Stimulated activated CD4-positive, alpha-beta T cell treated with anti-CD3 and anti-CD28 coated beads, Interleukin-15, amount 100 ng/mL, for 24 hours (primary cell): Measurements from ENCODE around the gene HOXA4.
A peak's percentile ranks its signal among the peaks of the same experiment; 100 is the strongest.

Experiments used
- DNase-seq: peaks from one replicate; pipeline ENCODE4 v3.0.0-alpha.2; 2020

HOXA4 gene

GRCh38 chr7:27102581-27103442 lies 27.7 kb downstream of the HOXA4 start, which contains the start of gene HOXA2:
Gene HOXA2, minus strand, starts transcription at chr7:27102683. Its CDS starts 183 bp downstream, at chr7:27102500.
- no peak for DNase-seq

DNA sequence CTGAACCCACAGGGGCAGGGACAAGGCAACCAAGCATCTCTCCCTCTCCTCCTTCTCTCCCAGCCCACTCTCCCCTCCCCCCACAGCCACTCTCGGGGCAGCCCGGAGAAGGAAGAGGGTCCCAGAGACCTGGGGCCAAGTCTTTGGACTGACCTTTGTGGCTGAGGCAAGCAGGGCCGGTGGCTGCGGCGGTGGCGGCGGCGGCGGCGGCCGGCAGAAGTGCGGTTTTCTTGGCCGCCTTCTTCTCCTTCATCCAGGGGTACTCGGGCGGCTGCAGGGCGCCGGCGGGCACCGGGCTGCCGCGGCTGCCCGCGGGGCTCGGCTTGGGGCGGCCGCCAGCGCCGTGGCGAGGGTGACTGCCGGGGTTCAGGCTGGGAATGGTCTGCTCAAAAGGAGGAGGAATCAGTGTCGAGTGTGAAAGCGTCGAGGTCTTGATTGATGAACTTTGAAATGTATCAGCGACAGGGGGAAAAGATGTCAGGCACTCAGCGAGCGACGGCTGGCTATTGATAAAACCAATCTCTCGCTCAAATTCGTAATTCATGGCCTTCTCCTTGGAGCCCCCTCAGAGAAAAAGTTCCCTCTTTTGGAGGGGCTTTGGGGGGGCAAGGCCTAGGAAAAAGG lies 28.5 kb downstream of the HOXA4 start:
- DNase-seq = no peak

DNA sequence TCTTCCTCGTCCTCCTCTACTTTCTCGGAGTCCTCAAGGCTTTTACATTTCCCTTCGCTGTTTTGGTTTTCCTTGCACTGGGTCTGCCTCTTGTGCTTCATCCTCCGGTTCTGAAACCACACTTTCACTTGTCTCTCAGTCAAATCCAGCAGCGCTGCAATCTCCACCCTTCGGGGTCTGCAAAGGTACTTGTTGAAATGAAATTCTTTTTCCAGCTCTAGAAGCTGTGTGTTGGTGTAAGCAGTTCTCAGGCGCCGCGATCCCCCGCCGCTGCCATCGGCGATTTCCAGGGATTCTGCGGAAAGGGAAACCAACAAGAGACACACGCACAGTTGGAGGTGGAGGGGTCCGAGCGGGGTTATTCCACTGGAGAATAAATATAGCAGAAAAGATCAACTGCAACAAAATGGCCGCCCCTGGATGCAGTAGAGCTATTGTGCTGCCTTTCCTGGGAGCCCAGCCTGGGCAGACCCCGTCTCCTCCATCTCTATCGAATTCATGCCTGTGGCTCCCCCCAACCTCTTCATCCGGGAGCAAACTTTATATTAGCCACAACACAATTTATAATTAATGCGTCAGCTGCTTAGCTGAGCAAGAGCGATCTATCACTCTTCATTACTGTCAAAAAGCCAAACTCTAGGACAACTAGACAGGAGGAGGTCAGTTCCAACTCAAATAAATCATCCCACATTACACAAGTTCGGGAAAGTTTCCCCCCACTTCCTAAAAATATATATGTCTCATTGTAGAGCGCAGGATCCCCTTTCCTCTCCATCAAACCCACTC lies 29.2 kb downstream of the HOXA4 start:
- no peak for DNase-seq

- no peak for DNase-seq
Observed at GRCh38 chr7:27100694-27101170, 29.8 kb downstream of the HOXA4 start.

DNA sequence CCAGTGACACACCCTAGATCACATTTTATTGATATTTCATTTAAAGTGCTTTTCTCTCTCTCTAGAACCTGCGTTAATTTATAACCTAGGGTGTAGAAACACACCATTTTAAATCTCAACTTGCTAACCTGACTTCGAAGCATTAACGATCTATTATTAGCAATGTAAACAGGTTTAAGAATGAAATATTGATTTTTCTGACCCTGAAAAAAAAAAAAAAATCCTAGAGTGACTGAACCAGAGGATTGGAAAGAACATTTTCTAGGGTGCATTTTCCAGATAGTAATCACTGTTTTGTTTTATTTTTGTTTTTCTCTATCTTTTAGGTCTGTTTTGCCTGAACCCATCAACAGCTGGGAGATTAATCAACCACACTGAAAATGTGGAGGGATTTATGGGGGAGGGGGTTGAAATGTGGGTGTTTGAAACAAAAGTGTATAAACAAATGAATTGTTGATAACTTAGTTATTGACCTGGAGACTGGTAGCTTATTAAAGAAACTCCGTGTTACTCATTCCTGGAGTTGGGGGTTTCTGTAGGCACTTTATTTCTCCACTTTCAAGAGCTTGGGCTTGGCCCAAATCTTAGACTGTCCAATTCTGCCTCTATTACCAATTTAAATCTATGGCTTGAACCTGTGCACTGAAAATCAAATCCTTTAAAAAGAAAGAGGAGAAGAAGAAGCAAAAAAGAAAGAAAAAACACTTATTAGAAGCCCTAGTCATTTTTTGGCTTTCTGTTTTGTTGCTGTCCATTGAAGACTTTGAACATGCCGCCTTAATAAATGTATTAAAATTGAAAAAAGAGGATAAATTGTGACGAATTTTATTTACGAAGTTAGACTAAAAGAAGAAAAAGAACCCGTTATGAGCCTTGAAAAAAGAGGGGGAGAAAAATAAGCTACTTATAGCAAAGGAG lies 30.8 kb downstream of the HOXA4 start:
- no peak for DNase-seq

DNA sequence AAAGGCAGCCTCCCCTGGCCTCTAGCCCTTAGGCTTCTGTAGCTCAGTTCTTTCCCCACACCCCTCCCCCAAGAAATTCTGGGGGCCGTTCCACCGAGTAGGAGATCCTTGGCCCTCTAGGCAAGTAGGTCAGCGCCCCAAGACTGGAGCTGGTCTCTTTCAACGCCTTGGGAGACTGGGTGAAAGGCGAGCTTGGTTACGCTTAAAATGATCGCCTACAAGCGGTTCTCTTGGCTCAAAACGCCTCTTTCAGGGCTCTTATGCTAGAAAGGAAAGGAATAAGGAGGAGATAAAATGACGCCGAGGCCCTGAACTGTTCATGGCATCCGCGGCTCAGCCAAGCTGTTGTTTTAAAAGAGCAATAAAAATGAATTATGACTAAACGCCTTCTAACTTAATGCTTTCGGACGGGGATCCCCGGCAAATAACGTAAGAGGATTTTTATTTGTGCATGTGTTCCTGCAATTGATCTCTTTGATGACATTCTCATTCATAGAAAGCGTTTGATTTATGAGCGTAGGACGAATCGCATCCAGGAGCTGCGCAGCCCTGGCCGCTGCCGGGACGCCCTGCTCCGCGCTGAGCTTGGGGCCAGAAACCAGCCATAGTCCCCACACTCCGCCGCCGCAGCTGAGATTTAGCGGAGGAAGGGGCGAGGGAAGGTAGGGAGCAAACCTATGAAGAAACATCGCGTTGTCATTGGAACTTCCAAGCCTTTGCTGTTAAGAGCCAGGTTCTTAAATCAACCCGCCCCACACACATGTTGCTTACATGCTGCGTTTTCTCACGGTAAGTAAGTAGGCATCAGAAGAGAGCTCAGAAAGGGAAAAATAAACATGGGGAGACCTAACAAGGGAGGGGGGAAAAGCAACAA lies 31.7 kb downstream of the HOXA4 start:
- DNase-seq = no peak

DNA sequence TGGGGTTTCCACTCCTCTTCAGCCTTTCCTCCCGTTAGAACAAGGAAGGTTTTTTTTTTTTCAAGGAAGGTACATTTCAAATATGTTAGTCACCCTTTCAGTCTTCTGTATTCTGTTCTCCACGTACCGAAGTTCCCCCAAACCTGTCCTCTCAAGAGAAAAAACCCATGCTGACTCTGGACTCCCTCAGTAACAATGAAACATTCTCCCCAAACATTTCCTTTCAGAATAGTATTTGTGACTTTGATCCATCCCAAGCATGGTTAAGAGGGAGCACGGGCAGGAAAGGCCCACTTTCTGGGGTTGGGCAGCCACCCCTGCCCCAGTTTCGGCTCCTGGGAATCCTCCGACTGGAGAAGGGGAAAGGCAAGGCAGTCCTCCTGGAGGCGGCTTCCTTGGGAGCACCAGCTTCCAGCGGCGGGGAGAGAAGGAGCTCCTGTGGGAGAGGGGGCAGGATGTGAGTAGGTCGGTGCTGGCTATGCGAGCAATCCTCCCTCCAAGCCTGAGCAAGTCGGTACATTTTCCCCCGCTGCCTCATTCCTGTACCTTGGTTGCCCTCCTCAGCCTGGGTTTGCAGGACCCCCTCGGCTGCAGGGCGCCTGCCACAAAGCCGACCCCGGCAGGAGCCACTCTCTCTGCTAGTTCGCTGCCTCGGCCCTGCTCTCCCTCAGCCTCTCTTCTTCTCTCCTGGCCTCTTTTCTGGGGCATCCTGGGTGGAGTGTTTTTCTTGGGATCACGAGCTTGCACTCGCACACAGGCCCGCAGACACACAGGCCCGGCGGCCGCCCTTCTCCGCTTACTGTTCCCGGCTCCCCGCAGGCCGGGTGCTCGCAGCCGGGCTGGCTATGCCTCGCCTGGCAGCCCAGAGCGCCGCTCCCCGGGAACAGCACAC lies 32.6 kb downstream of the HOXA4 start:
- no peak for DNase-seq

DNA sequence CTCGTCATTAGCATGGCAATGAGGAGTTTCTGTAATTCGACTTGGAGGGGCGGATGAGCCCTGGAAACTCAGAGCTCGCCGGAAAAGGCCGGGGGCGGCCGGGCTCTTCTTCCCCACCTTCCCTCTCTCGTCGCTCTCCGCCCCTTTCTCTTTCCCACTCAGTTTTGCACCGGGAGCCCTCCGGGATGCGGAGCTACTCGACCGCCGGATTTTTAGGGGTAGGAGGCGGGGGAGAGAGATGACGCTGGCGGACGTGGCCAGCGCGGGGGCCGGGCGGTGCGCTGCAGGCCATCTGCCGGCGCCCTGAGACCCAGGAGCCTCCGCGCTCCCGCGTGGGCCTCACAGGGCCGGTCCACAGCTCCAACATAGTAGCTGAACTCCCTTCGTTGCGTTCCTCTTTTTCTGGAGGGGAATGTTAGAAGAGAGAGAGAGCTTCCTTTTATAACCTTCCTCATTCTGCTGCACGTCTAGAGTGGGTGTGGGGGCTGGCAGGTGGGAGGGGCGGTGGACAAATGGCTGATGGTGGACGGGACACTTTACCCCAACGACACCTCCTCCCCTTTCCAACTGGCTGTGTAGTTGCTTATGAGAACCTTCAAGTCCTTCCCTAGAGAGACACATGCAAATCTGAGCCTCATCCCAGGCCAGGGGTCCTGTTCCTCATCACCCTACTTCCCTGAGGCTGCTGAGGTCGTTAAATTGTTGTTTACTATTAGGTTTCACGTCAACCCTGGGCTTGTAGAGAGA lies 33.6 kb downstream of the HOXA4 start:
- peak; percentile 4 for DNase-seq

DNA sequence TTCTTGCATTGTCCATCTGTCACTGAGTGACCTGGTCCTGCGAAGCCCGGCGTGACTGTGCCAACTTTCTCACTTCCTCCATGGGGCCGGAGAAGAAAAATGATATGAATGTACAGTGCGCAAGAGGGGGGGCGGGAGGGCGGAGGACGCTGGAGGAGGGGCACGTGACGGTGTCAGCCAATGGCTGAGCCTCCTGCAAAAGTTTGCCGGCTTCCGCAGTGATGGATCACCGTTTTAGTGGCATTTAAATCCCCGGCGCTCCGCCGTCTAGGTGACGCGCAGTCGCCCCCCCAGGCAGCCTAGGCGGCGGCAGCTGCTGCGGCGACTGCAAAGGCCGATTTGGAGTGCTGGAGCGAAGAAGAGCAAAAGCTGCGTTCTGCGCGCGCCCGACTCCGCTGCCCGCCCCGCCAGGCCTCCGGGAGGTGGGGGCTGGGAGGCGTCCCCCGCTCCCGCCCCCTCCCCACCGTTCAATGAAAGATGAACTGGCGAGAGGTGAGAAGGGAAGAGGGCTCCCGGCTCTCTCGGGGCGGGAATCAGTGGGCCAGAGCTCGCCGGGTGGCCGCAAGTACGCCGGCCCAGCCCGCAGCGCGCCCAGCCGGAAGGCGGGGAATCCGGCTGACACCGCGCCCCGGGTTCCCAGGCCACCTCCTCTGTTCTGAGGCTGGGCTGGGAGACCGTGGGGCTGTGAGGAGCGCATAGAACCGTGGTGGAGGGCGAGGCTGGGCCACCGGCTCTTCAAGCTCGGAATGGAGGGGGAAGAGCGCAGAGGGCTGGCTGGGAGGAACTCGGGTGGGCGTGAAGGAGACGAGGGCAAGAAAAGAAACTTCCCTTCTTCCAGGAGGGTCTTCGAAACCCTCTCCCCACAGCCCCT lies 34.4 kb downstream of the HOXA4 start, which contains the start of gene HOXA1:
Gene HOXA1, minus strand, starts transcription at position 104 of the 871 bp plus-strand sequence. Its CDS starts 88 bp downstream, at position 16.
- DNase-seq = peak; percentile 82

GRCh38 chr7:27095050-27095896 lies 35.3 kb downstream of the HOXA4 start:
- peak; percentile 8 for DNase-seq

- no peak for DNase-seq
Observed at GRCh38 chr7:27094304-27095049, 36.1 kb downstream of the HOXA4 start.

- no peak for DNase-seq
Observed at GRCh38 chr7:27093184-27093895, 37.2 kb downstream of the HOXA4 start.

- no peak for DNase-seq
Observed at GRCh38 chr7:27092819-27093110, 37.8 kb downstream of the HOXA4 start.

GRCh38 chr7:27091941-27092818 lies 38.4 kb downstream of the HOXA4 start:
- DNase-seq = no peak

GRCh38 chr7:27091105-27091504 lies 39.5 kb downstream of the HOXA4 start:
- DNase-seq = no peak
